GM12892 (cell line): ENCODE measurements around the gene UNKL.

Source experiments
- POLR2AphosphoS5 ChIP-seq: IDR thresholded peaks from 2 replicates; pipeline ENCODE4 v1.6.1; 2011; ENCODE audit warnings: low read depth, low read length, control low read depth
- TAF1 ChIP-seq: IDR thresholded peaks from 2 replicates; pipeline ENCODE4 v1.6.1; 2011; ENCODE audit warnings: low read depth, mild to moderate bottlenecking, control low read depth, low read length, borderline replicate concordance

DNA sequence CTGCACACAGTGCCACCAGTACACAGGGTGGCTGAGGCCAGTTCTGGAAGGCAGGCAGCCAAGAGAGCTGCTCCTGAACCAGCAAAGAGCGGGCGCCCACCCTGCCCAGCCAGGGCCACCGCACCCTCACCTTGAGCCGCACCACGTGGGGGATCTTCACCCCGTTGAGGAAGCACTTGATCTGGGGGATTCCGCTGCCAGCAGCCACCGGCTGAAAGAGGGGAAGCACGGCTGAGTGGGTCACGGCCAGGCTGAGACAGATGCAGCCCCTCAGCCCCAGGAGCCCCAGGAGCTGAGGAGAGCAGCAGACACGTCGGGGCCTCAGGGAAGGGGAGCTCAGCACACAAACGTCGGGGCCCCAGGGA, 44.5 kb upstream of the UNKL start:
- TF ChIP-seq POLR2AphosphoS5 = no peak
- no peak for TF ChIP-seq TAF1
